ENCODE measurements around the gene MUCL3.
A peak's percentile ranks its signal among the peaks of the same experiment; 100 is the strongest.

Gene MUCL3

DNA sequence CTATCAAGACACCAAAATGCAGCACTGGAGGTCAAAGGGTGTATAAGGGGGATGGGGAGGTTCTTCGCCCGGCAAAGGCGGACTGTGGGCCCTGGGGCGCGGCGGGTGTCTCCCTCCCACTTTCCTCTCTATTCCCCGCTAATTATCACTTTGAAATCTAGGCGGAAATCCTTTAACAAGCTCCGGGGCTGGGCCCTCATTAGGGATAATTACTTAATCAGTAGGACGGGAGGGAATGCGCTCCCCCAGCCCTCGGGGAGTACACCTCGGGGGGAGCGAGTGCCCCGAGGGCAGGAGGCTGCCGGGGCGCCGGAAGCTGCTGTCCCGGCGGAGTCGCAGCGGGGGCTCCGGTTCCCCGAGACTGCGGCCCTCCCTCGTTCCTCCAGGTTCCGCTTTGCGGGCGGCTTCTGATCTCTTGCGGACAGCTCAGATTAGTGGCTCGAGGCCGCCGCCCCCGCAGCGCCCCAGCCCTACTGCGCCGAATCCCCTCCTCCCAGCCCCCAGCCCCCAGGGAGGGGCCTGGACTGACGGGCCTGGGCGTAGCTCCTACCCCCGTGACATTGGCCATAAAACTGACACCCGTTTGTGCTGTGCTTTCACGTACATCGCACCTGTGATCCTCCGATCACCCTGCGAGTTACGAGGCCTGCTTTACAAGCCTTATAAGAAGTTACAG is 14.7 kb downstream of the MUCL3 start:
- ATAC-seq, result peak; percentile 78
- TF ChIP-seq, protein P1, sequence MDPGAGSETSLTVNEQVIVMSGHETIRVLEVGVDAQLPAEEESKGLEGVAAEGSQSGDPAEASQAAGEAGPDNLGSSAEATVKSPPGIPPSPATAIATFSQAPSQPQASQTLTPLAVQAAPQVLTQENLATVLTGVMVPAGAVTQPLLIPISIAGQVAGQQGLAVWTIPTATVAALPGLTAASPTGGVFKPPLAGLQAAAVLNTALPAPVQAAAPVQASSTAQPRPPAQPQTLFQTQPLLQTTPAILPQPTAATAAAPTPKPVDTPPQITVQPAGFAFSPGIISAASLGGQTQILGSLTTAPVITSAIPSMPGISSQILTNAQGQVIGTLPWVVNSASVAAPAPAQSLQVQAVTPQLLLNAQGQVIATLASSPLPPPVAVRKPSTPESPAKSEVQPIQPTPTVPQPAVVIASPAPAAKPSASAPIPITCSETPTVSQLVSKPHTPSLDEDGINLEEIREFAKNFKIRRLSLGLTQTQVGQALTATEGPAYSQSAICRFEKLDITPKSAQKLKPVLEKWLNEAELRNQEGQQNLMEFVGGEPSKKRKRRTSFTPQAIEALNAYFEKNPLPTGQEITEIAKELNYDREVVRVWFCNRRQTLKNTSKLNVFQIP (CRISPR knock-in tag; IDR thresholded peaks at IDR 0.05; ENCODE audit: borderline replicate concordance, low read depth), result no peak
- no peak for TF ChIP-seq ZNF8 (CRISPR knock-in tag; IDR thresholded peaks at IDR 0.05)
- TF ChIP-seq ARNTL (CRISPR knock-in tag; IDR thresholded peaks at IDR 0.05; ENCODE audit: borderline replicate concordance, low read depth), result no peak
- TF ChIP-seq CREB5 (CRISPR knock-in tag; IDR thresholded peaks at IDR 0.05; ENCODE audit: low read depth), result no peak
- no peak for TF ChIP-seq ZNF70 (CRISPR knock-in tag; IDR thresholded peaks at IDR 0.05)
- no peak for TF ChIP-seq BACH2 (CRISPR knock-in tag; IDR thresholded peaks at IDR 0.05; ENCODE audit: borderline replicate concordance)
- TF ChIP-seq CSRNP3 (CRISPR knock-in tag; IDR thresholded peaks at IDR 0.05), result no peak
- no peak for TF ChIP-seq PPARA (CRISPR knock-in tag; IDR thresholded peaks at IDR 0.05; ENCODE audit: borderline replicate concordance)
- TF ChIP-seq, protein P2, sequence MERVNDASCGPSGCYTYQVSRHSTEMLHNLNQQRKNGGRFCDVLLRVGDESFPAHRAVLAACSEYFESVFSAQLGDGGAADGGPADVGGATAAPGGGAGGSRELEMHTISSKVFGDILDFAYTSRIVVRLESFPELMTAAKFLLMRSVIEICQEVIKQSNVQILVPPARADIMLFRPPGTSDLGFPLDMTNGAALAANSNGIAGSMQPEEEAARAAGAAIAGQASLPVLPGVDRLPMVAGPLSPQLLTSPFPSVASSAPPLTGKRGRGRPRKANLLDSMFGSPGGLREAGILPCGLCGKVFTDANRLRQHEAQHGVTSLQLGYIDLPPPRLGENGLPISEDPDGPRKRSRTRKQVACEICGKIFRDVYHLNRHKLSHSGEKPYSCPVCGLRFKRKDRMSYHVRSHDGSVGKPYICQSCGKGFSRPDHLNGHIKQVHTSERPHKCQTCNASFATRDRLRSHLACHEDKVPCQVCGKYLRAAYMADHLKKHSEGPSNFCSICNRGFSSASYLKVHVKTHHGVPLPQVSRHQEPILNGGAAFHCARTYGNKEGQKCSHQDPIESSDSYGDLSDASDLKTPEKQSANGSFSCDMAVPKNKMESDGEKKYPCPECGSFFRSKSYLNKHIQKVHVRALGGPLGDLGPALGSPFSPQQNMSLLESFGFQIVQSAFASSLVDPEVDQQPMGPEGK (CRISPR knock-in tag; IDR thresholded peaks at IDR 0.05; ENCODE audit: borderline replicate concordance), result no peak
- TF ChIP-seq ZC3H10 (CRISPR knock-in tag; IDR thresholded peaks at IDR 0.05), result no peak
- no peak for TF ChIP-seq ISL1 (CRISPR knock-in tag; IDR thresholded peaks at IDR 0.05)
- no peak for TF ChIP-seq TOX (CRISPR knock-in tag; IDR thresholded peaks at IDR 0.05; ENCODE audit: borderline replicate concordance)
- TF ChIP-seq ZNF565 (CRISPR knock-in tag; conservative IDR thresholded peaks at IDR 0.05; ENCODE audit: low read depth), result no peak
- no peak for TF ChIP-seq GLIS3 (CRISPR knock-in tag; IDR thresholded peaks at IDR 0.05)
- TF ChIP-seq, protein P3, sequence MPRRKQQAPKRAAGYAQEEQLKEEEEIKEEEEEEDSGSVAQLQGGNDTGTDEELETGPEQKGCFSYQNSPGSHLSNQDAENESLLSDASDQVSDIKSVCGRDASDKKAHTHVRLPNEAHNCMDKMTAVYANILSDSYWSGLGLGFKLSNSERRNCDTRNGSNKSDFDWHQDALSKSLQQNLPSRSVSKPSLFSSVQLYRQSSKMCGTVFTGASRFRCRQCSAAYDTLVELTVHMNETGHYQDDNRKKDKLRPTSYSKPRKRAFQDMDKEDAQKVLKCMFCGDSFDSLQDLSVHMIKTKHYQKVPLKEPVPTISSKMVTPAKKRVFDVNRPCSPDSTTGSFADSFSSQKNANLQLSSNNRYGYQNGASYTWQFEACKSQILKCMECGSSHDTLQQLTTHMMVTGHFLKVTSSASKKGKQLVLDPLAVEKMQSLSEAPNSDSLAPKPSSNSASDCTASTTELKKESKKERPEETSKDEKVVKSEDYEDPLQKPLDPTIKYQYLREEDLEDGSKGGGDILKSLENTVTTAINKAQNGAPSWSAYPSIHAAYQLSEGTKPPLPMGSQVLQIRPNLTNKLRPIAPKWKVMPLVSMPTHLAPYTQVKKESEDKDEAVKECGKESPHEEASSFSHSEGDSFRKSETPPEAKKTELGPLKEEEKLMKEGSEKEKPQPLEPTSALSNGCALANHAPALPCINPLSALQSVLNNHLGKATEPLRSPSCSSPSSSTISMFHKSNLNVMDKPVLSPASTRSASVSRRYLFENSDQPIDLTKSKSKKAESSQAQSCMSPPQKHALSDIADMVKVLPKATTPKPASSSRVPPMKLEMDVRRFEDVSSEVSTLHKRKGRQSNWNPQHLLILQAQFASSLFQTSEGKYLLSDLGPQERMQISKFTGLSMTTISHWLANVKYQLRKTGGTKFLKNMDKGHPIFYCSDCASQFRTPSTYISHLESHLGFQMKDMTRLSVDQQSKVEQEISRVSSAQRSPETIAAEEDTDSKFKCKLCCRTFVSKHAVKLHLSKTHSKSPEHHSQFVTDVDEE (CRISPR knock-in tag; IDR thresholded peaks at IDR 0.05), result no peak
- no peak for TF ChIP-seq SNAI2 (CRISPR knock-in tag; IDR thresholded peaks at IDR 0.05)
- no peak for TF ChIP-seq OSR1 (CRISPR knock-in tag; IDR thresholded peaks at IDR 0.05)

DNA sequence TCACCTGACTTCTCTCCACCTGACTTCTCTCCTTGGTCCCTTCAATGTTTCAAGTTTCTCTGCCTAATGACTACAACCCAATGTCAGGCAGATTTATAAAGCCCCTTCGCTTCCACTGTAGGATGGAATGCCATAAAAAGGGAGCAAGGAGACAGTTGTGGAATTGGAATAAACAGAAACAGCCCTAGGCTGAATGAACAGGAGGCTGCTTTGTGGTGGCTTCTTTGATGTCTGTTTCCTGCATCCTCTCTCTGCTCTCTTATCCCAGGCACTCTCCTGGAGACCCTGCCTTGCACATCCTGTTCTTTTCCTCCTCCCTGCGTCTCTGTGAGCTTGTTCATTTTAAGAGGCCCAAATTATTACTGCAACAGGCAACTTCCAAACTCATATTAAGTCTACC is 16.9 kb downstream of the MUCL3 start:
- no peak for ATAC-seq
- TF ChIP-seq GLIS3 (CRISPR knock-in tag; IDR thresholded peaks at IDR 0.05), result no peak
- no peak for TF ChIP-seq ZC3H10 (CRISPR knock-in tag; IDR thresholded peaks at IDR 0.05)
- TF ChIP-seq CSDC2 (CRISPR knock-in tag; IDR thresholded peaks at IDR 0.05), result no peak
- TF ChIP-seq ESRRG (CRISPR knock-in tag; IDR thresholded peaks at IDR 0.05), result no peak
- TF ChIP-seq, protein P3 (CRISPR knock-in tag; IDR thresholded peaks at IDR 0.05), result no peak
- TF ChIP-seq RARB (CRISPR knock-in tag; IDR thresholded peaks at IDR 0.05), result no peak
- no peak for TF ChIP-seq TOX (CRISPR knock-in tag; IDR thresholded peaks at IDR 0.05; ENCODE audit: borderline replicate concordance)
- TF ChIP-seq ARNTL (CRISPR knock-in tag; IDR thresholded peaks at IDR 0.05; ENCODE audit: borderline replicate concordance, low read depth), result no peak
- no peak for TF ChIP-seq CREB5 (CRISPR knock-in tag; IDR thresholded peaks at IDR 0.05; ENCODE audit: low read depth)
- no peak for TF ChIP-seq ISL1 (CRISPR knock-in tag; IDR thresholded peaks at IDR 0.05)

Data from SK-N-SH treated with all-trans-retinoic acid at 6 μM for 48 hours (cell line).